Activated CD4-positive, alpha-beta T cell treated with anti-CD3 and anti-CD28 coated beads, Interleukin-2, amount 10 ng/mL, durations not matched to agents 24 days and 14 days (primary cell): Measurements from ENCODE around the gene NOS1AP. TPM values are rescaled to one million over a fixed set of nuclear protein-coding genes. Genes with fewer than 3 reads are reported as not detected.

Experiments
- DNase-seq: peaks from one replicate; pipeline ENCODE4 v3.0.0; 2022
- H3K27ac Mint-ChIP-seq: one replicate; pipeline ENCODE4 v1.8.0; 2022; ENCODE audit warnings: mild to moderate bottlenecking, mixed read lengths
- H3K27me3 Mint-ChIP-seq: one replicate; pipeline ENCODE4 v1.8.0; 2022; ENCODE audit warnings: mixed read lengths
- H3K36me3 Mint-ChIP-seq: one replicate; pipeline ENCODE4 v1.8.0; 2022; ENCODE audit warnings: low read depth, mild to moderate bottlenecking, mixed read lengths
- H3K4me1 Mint-ChIP-seq: one replicate; pipeline ENCODE4 v1.8.0; 2021; ENCODE audit warnings: mixed read lengths
- H3K4me3 Mint-ChIP-seq: one replicate; pipeline ENCODE4 v1.8.0; 2022; ENCODE audit warnings: mild to moderate bottlenecking, moderate library complexity, mixed read lengths
- H3K9me3 Mint-ChIP-seq: one replicate; pipeline ENCODE4 v1.8.0; 2021; ENCODE audit warnings: mixed read lengths
- intact Hi-C: fragments of 100-400 bp; cut with micrococcal nuclease; formaldehyde crosslinking; loops from one replicate; pipeline ENCODE4 v1.15.1; 2023
- total RNA-seq: library from RNA; stranded (reverse); gene quantifications from 2 replicates; pipeline ENCODE4 v1.2.3, GENCODE V29; 2022

NOS1AP gene
- total RNA-seq, 1 donor from 2014 or later: not detected

GRCh38 chr1:162384116-162384515, 314.6 kb downstream of the NOS1AP start:
- Mint-ChIP-seq H3K9me3 (no peaks in the 10 kb centered on the region), H3K27ac (no peak overlapping the region), H3K36me3 (no peaks in the 10 kb centered on the region), H3K4me1 (no peaks in the 10 kb centered on the region), H3K27me3 (peaks cover 1% of the 10 kb centered on the region), H3K4me3 (no peak overlapping the region)
- intact Hi-C loops: no loop called here
- no peak for DNase-seq

GRCh38 chr1:162384601-162385279, 315.2 kb downstream of the NOS1AP start:
- no peak overlapping the region for H3K4me3 Mint-ChIP-seq
- intact Hi-C loops: no loop called here
- no peaks in the 10 kb centered on the region for H3K9me3 Mint-ChIP-seq
- peaks cover 2% of the 10 kb centered on the region for H3K4me1 Mint-ChIP-seq
- H3K27ac Mint-ChIP-seq: no peak overlapping the region
- peaks cover 4% of the 10 kb centered on the region for H3K27me3 Mint-ChIP-seq
- no peak for DNase-seq
- H3K36me3 Mint-ChIP-seq: no peaks in the 10 kb centered on the region

GRCh38 chr1:162385280-162385623, 315.8 kb downstream of the NOS1AP start:
- Mint-ChIP-seq H3K27ac (no peak overlapping the region), H3K4me3 (no peak overlapping the region), H3K36me3 (no peaks in the 10 kb centered on the region), H3K27me3 (peaks cover 4% of the 10 kb centered on the region), H3K9me3 (no peaks in the 10 kb centered on the region), H3K4me1 (peaks cover 2% of the 10 kb centered on the region)
- DNase-seq: no peak
- intact Hi-C loops: no loop called here

GRCh38 chr1:162385702-162386101, 316.2 kb downstream of the NOS1AP start:
- intact Hi-C loops: no loop called here
- no peaks in the 10 kb centered on the region for H3K9me3 Mint-ChIP-seq
- H3K4me3 Mint-ChIP-seq: no peak overlapping the region
- no peak overlapping the region for H3K27ac Mint-ChIP-seq
- no peak for DNase-seq
- H3K4me1 Mint-ChIP-seq: peaks cover 2% of the 10 kb centered on the region
- H3K27me3 Mint-ChIP-seq: peaks cover 4% of the 10 kb centered on the region
- no peaks in the 10 kb centered on the region for H3K36me3 Mint-ChIP-seq

GRCh38 chr1:162386292-162387225, 317.1 kb downstream of the NOS1AP start:
- Mint-ChIP-seq H3K4me1 (peaks cover 2% of the 10 kb centered on the region), H3K9me3 (no peaks in the 10 kb centered on the region), H3K4me3 (no peak overlapping the region), H3K27me3 (peaks cover 4% of the 10 kb centered on the region), H3K36me3 (no peaks in the 10 kb centered on the region), H3K27ac (no peak overlapping the region)
- DNase-seq: no peak
- intact Hi-C loops: no loop called here

- no peak for DNase-seq
- Mint-ChIP-seq H3K27ac (no peak overlapping the region), H3K36me3 (no peaks in the 10 kb centered on the region), H3K4me3 (no peak overlapping the region), H3K27me3 (peaks cover 5% of the 10 kb centered on the region), H3K9me3 (no peaks in the 10 kb centered on the region), H3K4me1 (peaks cover 2% of the 10 kb centered on the region)
- intact Hi-C loops: no loop called here
These were observed 318.0 kb downstream of the NOS1AP start for GRCh38 chr1:162387226-162388082.

- Mint-ChIP-seq H3K27me3 (peaks cover 6% of the 10 kb centered on the region), H3K4me3 (no peak overlapping the region), H3K9me3 (no peaks in the 10 kb centered on the region), H3K27ac (no peak overlapping the region), H3K36me3 (no peaks in the 10 kb centered on the region), H3K4me1 (peaks cover 2% of the 10 kb centered on the region)
- DNase-seq: no peak
- intact Hi-C loops: no loop called here
These were observed 318.6 kb downstream of the NOS1AP start for GRCh38 chr1:162388083-162388594.

- H3K27ac Mint-ChIP-seq: no peak overlapping the region
- no peaks in the 10 kb centered on the region for H3K36me3 Mint-ChIP-seq
- no peak overlapping the region for H3K4me3 Mint-ChIP-seq
These were observed 319.1 kb downstream of the NOS1AP start for GRCh38 chr1:162388615-162389014.

GRCh38 chr1:162389021-162389818, 319.7 kb downstream of the NOS1AP start:
- intact Hi-C loops: no loop called here
- peaks cover 9% of the 10 kb centered on the region for H3K27me3 Mint-ChIP-seq
- H3K9me3 Mint-ChIP-seq: no peaks in the 10 kb centered on the region
- DNase-seq: no peak
- no peaks in the 10 kb centered on the region for H3K36me3 Mint-ChIP-seq
- no peak overlapping the region for H3K27ac Mint-ChIP-seq
- H3K4me3 Mint-ChIP-seq: no peak overlapping the region
- peaks cover 2% of the 10 kb centered on the region for H3K4me1 Mint-ChIP-seq

More at GRCh38 chr1:162388615-162389014, 319.1 kb downstream of the NOS1AP start:
- DNase-seq: no peak
- intact Hi-C loops: no loop called here
- no peaks in the 10 kb centered on the region for H3K9me3 Mint-ChIP-seq
- H3K27me3 Mint-ChIP-seq: peaks cover 9% of the 10 kb centered on the region
- peaks cover 2% of the 10 kb centered on the region for H3K4me1 Mint-ChIP-seq

GRCh38 chr1:162389971-162390370, 320.5 kb downstream of the NOS1AP start:
- Mint-ChIP-seq H3K9me3 (no peaks in the 10 kb centered on the region), H3K27me3 (peaks cover 9% of the 10 kb centered on the region), H3K4me1 (peaks cover 2% of the 10 kb centered on the region), H3K36me3 (no peaks in the 10 kb centered on the region), H3K27ac (no peak overlapping the region), H3K4me3 (no peak overlapping the region)
- no peak for DNase-seq
- intact Hi-C loops: no loop called here

GRCh38 chr1:162390396-162391185, 321.1 kb downstream of the NOS1AP start:
- Mint-ChIP-seq H3K4me3 (no peak overlapping the region), H3K4me1 (peaks cover 2% of the 10 kb centered on the region), H3K27me3 (peaks cover 9% of the 10 kb centered on the region), H3K27ac (no peak overlapping the region), H3K9me3 (no peaks in the 10 kb centered on the region), H3K36me3 (no peaks in the 10 kb centered on the region)
- no peak for DNase-seq
- intact Hi-C loops: no loop called here

- H3K4me1 Mint-ChIP-seq: peaks cover 2% of the 10 kb centered on the region
- H3K27ac Mint-ChIP-seq: no peak overlapping the region
- no peak for DNase-seq
- intact Hi-C loops: loop anchor here (1.0 kb wide), 1 partner anchor 336 kb away; no protein-coding TSS in a partner anchor
- peaks cover 12% of the 10 kb centered on the region for H3K27me3 Mint-ChIP-seq
- no peaks in the 10 kb centered on the region for H3K36me3 Mint-ChIP-seq
- H3K9me3 Mint-ChIP-seq: no peaks in the 10 kb centered on the region
- H3K4me3 Mint-ChIP-seq: no peak overlapping the region
These were observed 322.5 kb downstream of the NOS1AP start for GRCh38 chr1:162391790-162392563.
